Measurements from ENCODE around the gene TOE1.
A peak's percentile ranks its signal among the peaks of the same experiment; 100 is the strongest.
"Not testable (repeated sequence)": the region's sequence is repeated elsewhere in the genome, so short reads cannot be mapped to it uniquely, and the experiment has no call there.

Gene TOE1

GRCh38 chr1:45339789-45340558 lies at the start of gene TOE1, which contains the start of gene MUTYH:
Gene TOE1 (plus strand): TSS chr1:45340170. CDS start chr1:45340253, 83 bp downstream.
Gene MUTYH (minus strand): TSS chr1:45340440. CDS start chr1:45334505, 5,935 bp downstream.
- peak; percentile 92 for DNase-seq

- DNase-seq, result not testable (repeated sequence)
Observed at GRCh38 chr1:45291002-45291401, 49.0 kb upstream of the TOE1 start.

GRCh38 chr1:45291716-45292115 lies 48.3 kb upstream of the TOE1 start:
- DNase-seq, result no peak

- DNase-seq, result no peak
Observed at GRCh38 chr1:45297666-45298356, 42.2 kb upstream of the TOE1 start.

GRCh38 chr1:45299296-45299695 lies 40.7 kb upstream of the TOE1 start:
- DNase-seq, result no peak

- peak; percentile 57 to 70 for DNase-seq
Observed at GRCh38 chr1:45299981-45300668, 39.8 kb upstream of the TOE1 start.

GRCh38 chr1:45300669-45300997 lies 39.3 kb upstream of the TOE1 start:
- no peak for DNase-seq

- no peak for DNase-seq
Observed at GRCh38 chr1:45302505-45303150, 37.3 kb upstream of the TOE1 start.

- DNase-seq, result peak; percentile 98
Observed at GRCh38 chr1:45303520-45304310, 36.3 kb upstream of the TOE1 start.

GRCh38 chr1:45304311-45305081 lies 35.5 kb upstream of the TOE1 start:
- no peak for DNase-seq

GRCh38 chr1:45305231-45305630 lies 34.7 kb upstream of the TOE1 start:
- no peak for DNase-seq

GRCh38 chr1:45306319-45306718 lies 33.7 kb upstream of the TOE1 start:
- no peak for DNase-seq

- no peak for DNase-seq
Observed at GRCh38 chr1:45306905-45307304, 33.1 kb upstream of the TOE1 start.

- no peak for DNase-seq
Observed at GRCh38 chr1:45314266-45314665, 25.7 kb upstream of the TOE1 start.

- no peak for DNase-seq
Observed at GRCh38 chr1:45317166-45317565, 22.8 kb upstream of the TOE1 start.

GRCh38 chr1:45319761-45320160 lies 20.2 kb upstream of the TOE1 start:
- no peak for DNase-seq

- DNase-seq, result no peak
Observed at GRCh38 chr1:45321444-45321843, 18.5 kb upstream of the TOE1 start.

- DNase-seq, result no peak
Observed at GRCh38 chr1:45322486-45323040, 17.4 kb upstream of the TOE1 start.

- no peak for DNase-seq
Observed at GRCh38 chr1:45325851-45326506, 14.0 kb upstream of the TOE1 start.
